COLO829 (cell line): ENCODE results near the gene RAET1G.
"Not testable (repeated sequence)": the region's sequence is repeated elsewhere in the genome, so short reads cannot be mapped to it uniquely, and the experiment has no call there.

Source experiments
- DNase-seq: peaks from one replicate; pipeline ENCODE4 v3.0.0; 2012; ENCODE audit warnings: low spot score

The RAET1G gene

DNA sequence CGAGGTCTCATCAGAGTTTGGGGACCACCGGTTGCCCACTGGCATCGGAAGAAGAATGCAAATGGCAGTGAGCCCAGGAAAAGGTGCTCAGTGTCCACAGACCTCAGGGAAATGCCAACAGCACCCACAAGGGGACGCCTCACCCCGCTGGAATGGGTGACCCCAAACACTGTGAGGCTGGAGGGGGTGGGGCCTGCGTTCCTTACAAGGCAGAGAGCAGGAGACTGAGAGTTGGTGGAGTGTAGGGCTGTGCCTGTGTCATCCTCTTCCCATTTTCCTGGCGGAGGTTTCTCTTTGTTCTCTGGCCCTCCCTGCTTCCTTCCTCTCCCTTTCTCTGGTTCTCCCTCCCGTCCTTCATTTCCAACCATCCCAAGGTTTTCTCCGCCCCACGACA, 31.0 kb upstream of the RAET1G start:
- DNase-seq, result not testable (repeated sequence)

DNA sequence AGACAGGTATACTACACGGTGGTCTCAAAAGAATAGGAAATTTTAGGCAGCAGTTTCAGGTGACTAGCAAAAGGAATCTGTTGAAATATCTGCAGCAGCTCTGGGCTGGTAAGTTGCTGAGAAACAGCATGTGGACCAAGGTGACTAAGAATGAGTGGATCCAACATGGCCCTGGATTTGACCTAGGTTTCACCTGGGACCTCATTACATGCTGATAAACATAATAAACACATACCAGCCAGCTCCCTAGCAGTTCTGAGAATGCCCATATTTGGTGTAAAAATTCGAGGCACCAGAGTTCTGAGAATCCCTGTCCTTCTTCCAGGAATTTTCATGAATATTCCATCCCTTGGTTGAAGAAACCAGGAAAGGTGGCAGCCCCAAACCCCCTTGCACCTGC, 30.5 kb upstream of the RAET1G start:
- DNase-seq, result not testable (repeated sequence)

DNA sequence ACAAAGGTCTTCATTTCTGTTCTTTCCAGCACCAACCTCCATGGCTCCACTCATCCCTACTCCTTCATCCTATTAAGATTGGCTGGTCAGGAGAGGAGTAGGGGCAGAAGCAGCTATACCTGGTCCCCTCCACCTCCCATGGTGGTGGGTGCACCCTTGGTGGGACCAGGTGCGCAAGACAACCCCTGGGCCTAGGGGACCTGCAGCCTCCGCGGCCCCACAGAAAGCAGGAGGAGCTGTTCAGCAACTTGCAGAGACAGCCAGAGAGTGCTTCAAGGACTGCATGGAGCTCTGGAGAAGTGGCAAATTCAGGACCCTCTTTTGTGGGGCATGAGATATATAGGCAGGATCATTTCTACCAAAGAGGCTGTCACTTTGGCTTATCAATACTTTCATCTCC, 28.7 kb upstream of the RAET1G start:
- DNase-seq, result no peak

DNA sequence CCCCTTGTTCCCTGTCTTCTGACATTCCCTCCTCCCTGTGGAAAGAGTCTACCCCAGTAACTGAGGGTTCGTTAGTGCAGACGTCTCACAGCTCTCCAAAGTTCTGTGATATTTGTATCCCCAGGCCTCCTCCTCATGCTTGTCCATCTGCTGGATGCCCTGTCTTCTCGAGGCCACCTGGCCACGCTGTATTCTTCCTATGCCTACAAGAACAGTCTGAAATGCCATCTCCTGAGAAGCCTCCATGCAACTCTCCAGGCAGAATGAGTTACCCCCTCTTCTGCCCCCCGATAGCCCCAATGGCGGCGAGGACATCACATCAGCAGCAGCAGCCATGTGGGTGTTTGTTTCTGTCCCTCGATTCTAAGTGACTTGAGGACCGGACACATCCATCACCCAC, 28.2 kb upstream of the RAET1G start:
- no peak for DNase-seq

DNA sequence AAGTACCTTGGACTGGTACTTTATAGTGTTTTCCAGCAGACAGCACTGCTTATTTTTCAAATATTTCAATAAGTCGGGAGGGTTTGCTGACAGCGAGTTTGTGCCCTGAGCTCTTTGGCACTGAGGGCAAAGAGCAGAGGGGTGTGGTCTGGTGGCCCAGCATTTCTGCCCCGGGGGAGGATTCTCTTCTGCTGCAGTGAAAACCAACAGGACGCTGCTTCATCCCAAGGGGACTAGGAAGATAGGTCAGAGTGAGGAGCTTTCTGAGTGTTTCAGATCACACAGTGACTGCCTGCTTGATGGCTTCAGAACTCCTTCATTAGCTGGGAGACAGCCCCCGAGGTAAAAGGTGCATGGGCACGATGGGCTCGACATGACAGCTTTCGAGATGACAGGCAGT, 27.5 kb upstream of the RAET1G start:
- DNase-seq, result no peak

DNA sequence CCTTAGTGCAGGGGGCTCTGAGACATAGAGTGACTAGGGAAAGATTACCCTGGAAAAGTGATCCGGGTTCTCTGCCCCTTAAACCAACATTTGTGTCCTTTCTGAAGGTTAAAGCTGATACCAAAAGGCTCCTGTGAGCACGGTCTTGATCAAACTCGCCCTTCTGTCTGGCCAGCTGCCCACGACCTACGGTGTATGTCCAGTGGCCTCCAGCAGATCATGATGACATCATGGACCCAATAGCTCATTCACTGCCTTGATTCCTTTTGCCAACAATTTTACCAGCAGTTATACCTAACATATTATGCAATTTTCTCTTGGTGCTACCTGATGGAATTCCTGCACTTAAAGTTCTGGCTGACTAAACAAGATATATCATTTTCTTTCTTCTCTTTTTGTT, 25.7 kb upstream of the RAET1G start:
- no peak for DNase-seq

DNA sequence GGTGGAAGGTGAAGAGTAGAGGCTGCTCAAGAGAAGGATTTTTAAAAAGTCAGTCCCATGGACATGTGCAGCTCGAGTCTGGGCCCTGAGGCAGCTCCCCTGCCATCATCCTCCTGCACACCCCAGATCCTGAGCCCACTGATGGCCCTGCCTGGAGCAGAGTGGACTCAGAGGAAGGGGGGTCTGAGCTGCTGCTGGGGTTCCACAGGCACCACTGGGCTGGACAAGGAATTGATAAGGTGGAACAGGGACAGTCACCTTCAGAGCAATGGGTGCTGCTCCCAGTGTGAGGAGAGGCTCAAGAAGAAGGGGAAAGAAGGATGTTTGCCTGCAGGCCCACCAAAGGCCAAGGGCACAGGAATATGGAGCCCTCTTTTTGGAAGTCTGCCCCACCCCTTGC, 25.1 kb upstream of the RAET1G start:
- DNase-seq, result no peak

DNA sequence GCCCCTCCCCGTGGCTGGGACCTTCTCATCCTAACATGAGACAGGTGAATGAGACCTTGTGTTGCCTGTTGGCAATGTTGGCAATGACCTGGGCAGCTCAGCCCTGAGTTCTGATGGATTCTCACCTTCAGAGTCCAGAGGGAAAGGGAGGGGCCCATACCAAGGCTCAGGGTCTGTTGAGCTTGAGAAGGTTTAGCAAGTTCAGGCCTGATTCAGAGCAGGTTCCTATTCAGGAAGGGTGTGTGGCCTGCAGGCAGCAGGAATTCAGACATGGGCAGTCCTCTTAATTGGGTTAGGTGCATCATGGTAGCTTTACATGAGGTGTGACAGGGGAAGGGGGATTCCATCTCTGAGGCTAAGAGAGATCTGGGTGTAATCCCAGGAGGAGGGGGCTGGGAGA, 24.6 kb upstream of the RAET1G start:
- not testable (repeated sequence) for DNase-seq

DNA sequence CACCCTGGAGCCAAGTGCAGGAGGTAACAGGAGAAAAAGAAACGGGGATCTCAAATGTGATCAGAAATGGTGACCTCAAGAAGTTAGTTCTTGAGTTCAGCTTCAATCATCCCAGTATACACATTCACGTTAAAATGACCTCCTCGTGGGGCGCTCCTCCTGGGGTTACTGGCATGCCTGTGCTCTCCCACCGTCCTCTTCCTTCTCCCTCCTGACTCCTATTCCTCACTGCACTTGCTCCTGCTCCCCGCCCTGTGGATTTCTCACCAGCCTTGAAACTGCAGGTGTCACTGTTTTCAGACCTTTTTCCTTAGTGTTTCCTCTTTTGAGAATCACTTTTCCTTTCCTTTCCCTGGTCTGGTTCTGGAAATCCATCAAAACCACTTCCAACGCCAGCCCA, 23.7 kb upstream of the RAET1G start:
- DNase-seq, result not testable (repeated sequence)

DNA sequence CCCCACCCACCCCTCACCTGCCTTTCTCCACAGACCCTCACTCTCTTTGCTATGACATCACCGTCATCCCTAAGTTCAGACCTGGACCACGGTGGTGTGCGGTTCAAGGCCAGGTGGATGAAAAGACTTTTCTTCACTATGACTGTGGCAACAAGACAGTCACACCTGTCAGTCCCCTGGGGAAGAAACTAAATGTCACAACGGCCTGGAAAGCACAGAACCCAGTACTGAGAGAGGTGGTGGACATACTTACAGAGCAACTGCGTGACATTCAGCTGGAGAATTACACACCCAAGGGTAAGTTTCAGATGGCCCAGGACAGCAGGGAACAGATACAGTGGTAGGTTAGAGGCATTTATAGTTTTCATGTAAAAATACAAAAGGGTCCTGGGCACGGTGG, 22.4 kb upstream of the RAET1G start:
- not testable (repeated sequence) for DNase-seq

DNA sequence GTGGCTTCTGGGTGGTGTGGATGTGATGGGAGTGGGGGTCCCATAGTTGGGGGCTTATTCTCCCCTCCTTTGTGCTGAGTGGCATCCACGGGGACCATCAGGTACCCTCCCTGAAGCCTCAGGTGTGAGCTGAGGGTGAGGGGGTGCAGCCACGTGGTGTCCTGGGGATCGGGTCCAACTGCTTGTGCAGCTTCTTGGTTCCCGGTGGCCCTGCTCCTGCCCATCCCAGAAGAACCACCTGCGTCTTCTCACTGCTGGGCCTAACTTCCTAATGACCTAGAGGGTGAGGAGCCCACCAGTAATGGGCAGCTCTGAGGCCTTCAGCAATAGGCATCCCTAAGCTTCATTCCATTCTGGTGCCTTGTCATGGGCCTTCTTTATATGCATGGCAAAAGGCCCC, 20.4 kb upstream of the RAET1G start:
- DNase-seq, result not testable (repeated sequence)

DNA sequence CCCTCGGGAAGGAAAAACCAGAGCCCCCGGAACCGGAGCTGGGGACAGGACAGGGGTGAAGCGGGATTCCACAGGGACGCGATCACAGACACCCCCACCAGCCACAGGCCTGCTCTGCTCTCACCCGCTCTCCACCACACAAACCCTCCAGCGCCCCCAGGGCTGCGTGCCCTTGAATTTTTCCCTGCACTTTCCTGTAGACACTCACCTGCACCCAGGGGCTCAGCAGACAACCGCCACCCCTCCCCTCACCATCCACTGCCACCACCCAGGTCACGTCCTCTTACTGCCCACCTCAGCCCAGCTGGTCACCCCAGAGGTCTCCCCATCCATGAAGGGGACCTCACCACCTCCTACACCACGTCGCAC, 19.5 kb upstream of the RAET1G start:
- no peak for DNase-seq

DNA sequence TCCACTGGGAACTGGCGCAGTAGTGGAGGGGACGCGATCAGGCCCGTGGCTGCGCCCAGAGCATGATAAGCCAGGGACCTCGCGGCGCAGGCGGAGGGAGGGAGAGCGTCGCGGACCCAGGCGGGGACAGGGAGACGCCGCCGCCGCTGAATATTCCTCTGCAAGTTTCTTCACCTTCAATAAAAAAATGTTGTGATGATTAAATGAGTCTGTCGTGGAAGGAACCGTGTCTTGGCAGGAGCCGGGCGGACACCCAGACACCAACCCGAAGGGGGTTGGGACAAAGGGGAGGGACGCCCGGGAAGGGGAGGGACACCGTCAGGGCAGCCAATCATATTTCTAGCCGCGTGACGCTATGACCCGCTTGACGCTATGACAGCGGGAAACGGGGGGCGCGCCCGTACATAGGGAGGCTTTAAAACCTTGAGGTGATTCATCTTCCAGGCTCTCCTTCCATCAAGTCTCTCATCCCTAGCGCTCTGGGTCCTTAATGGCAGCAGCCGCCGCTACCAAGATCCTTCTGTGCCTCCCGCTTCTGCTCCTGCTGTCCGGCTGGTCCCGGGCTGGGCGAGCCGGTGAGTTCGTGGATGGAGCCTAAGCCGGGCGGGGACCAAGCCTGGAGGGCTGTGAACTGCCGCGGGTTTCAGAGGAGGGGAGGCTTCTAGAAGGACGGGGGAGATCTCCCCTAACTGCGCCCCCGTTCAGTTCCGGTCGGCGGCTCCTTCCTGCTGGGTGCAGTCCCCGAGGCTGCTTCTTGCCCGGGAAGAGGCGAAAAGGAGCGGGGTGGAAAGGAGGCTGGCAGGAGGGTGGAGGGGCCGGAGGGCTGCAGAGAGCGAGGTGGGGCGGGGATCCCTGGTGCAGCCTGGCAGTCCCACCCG, 18.9 kb upstream of the RAET1G start, which contains the start of gene ULBP2:
ULBP2 (plus strand) TSS at position 432 of the 878 bp plus-strand sequence; CDS start at position 491, 59 bp downstream.
- peak; percentile 64 for DNase-seq

DNA sequence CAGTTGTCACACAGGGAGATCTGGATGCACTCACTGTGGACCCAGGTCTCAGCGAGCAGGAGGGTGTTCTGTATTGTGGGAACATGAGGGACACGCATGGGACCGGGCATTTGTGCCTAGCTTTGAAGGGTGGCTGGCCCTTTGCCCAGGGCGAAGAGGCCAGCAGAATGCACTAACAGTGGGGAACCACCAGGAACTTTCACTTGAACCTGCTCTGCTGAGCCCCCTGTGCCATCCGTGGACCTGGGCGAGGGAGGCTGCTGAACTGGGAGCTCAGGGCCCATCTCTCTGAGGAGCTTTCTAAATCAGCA, 17.7 kb upstream of the RAET1G start:
- no peak for DNase-seq

DNA sequence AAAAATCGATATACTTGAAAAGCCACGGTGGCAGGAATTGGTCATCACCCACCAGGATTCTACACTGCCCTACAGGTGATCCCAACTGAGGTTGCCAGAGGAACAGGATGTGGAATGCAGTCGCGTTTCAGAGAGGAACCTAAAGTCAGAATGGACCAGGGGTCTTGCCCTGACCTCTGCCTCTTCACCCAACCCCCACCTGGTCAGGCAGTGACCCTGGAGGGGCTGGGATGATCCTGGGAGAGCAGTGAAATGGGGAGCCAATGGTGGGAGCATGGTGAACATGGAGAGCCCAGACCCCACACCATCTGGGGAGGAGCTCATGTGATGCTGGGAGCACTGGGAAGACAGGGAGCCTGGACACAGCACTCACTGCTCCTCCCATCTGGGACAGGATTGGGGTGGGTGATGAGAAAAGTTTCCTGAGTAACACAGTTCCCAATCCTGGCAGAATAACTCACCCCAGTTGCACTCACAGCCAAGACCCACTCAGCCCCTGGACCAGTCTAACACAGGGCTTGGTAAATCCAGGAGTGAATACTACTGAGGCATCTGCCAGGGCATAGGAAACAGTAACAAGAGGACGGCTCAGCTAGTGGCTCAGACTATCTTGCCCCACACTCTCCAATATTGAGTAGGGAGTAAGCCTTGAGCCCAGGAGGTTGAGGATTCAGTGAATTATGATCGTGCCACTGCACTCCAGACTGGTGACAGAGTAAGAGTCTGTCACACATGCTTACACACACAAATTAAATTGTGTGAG, 17.2 kb upstream of the RAET1G start:
- no peak for DNase-seq

DNA sequence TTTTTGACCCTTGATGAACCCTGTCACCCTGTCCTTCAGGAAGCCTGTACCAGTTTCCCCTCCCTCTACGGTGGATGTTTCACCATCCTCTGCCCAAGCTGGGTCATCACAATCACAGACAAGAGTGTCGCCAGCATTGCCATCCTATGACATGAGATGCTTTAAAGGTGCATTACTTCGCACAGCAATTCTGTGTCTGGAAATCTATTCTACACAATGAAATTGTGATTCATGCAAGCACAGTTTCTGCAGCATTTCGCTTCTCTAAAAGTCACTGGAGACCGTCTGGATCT, 16.4 kb upstream of the RAET1G start:
- no peak for DNase-seq

DNA sequence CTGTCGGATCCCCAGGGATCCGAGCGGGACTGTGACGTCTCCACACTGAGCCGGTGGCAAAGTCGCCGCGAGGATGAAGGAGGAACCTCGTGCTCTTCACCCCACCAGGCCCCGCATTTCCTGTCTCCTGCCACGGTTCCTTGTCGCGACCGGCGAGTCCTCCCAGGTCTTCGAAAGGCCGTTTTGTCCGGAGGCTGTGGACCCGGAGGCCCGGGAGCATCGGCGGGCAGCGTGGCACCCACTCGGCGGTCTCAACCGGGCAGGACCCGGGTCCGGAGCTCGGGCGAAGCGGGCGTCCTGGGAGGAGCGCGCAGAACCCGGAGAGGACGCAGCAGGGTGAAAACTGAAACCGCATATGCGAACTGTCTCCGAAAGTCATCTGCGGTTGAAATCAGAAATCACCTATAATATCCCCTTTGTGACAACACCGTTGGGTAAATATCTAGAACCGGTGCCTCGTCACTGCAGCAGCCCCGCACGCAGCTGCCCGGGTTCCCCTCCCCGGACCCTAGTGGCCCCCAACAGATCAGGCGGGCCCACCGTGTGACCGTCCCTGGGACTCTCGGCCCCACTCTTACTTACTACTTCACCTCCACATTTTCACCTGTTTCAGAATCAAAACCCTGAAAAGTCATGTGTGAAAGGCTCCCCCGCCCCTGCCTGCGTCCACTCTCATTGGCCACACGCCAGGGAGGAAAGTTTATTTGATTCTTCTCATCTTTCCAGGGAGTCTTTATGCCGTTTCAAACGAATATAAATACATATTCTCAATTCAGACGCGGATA, 15.8 kb upstream of the RAET1G start:
- no peak for DNase-seq

DNA sequence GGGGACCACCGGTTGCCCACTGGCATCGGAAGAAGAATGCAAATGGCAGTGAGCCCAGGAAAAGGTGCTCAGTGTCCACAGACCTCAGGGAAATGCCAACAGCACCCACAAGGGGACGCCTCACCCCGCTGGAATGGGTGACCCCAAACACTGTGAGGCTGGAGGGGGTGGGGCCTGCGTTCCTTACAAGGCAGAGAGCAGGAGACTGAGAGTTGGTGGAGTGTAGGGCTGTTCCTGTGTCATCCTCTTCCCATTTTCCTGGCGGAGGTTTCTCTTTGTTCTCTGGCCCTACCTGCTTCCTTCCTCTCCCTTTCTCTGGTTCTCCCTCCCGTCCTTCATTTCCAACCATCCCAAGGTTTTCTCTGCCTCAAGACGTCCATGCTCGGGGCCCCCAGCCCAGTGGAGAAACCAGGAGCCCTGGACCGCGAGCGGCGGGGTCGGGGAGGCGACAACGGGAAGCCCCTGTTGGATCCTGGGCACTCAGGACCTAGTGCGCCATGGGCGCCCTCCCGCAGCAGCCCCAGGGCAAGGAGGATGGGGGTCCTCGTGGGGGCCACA, 15.2 kb upstream of the RAET1G start:
- not testable (repeated sequence) for DNase-seq

DNA sequence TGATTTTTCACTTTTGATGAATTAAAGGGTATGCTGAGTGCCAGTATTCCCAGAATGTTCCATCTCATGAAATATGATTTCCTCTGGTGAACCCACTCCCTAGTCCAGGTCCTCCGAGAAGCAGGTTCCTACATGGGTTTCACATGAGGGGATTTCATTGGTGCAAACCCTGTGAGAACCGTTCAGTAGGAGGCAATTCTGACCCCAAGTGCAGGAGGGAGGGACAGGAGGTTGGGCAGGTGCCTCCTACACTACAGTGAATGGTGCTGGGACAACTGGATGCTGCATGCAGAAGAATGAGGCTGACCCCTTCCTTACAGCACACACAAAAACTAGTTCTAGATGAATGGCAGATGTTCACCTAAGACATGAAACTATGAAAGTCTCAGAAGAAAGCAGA, 13.8 kb upstream of the RAET1G start:
- DNase-seq, result no peak

DNA sequence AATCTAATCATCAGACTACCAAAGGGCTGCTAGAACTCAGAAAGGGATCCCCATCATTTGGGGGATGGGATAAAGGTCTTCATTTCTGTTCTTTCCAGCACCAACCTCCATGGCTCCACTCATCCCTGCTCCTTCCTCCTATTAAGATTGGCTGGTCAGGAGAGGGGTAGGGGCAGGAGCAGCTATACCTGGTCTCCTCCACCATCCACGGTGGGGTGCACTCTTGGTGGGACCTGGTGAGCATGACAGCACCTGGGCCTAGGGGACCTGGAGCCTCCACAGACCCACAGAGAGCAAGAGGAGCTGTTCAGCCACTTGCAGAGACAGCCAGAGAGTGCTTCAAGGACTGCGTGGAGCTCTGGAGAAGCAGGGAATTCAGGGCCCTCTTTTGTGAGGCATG, 12.7 kb upstream of the RAET1G start:
- no peak for DNase-seq

DNA sequence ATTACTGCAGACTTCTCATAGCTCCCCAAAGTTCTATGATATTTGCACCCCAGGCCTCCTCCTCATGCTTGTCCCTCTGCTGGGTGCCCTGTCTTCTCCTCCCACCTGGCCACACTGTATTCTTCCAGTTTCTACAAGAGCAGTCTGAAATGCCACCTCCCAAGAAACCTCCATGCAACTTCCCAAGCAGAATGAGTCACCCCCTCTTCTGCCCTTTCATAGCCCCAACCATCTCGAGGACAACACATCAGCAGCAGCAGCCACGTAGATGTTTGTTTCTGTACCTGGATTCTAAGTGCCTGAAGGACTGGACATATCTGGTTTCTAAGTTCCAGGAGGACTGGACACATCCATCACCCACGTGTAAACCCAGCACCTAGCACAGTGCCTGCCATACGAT, 12.3 kb upstream of the RAET1G start:
- no peak for DNase-seq

DNA sequence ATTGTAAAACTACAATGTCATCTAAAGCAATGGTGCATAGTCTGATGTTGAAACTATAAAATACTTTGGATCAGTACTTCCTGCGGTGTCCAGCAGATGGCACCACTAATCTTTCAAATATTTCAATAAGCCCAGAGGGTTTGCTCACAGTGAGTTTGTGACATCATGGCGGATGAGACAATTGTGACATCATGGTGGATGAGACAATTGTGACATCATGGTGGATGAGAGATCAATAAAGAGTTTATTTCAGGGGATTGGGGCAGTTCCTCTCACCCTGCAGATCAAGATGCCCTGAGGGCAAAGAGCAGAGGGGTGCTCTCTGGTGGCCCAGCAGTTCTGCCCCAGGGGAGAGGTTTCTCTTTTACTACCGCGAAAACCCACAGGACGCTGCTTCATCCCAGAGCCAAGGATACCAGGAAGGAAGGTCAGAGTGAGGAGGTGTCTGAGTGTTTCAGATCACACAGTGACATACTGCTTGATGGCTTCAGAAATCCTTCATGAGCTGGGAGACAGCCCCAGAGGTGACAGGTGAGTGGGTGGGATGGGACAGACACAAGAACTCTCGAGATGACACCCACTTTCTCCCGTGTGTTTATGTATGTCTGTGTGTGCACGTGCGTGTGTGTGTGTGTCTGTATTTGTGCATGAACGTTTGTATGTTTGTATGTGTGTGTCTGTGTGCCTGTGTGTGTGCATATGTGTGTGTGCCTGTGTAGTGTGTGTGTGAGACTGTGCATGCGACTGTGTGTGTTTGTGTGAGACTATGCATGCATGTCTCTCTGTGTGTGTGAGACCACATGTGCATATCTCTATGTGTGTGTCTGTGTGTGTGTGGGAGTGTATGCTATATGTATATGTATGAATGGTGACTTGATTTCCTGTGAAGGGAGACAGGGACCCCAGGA, 11.6 kb upstream of the RAET1G start:
- DNase-seq, result peak; percentile 51
